H1 (cell line): ENCODE measurements around the gene NMUR1. TPM values are rescaled to one million over a fixed set of nuclear protein-coding genes. Genes with fewer than 3 reads are reported as not detected.
A peak's percentile ranks its signal among the peaks of the same experiment; 100 is the strongest.

Experiments
- CTCF ChIA-PET: fragments of 300-600 bp; sonication (Branson Sonifier 250); formaldehyde crosslinking; loops from one replicate; lab custom pipeline; 2021; ENCODE audit not compliant: partially characterized antibody; lab: Charles Lee
- POLR2A ChIA-PET: fragments of 300-600 bp; sonication (Branson Sonifier 250); formaldehyde crosslinking; loops from one replicate; lab custom pipeline; 2021; ENCODE audit warnings: inconsistent platforms; ENCODE audit not compliant: partially characterized antibody; lab: Charles Lee
- DNase-seq, 2 experiments: peaks; one replicate each; pipeline versions ENCODE4 v3.0.0 to v3.0.0-alpha.2; 2010 to 2022; ENCODE audit warnings: low spot score in 2 of 2, low read depth in 1 of 2, mixed read lengths in 1 of 2
- FAIRE-seq: peaks from 2 replicates; lab custom pipeline; 2011; peaks lifted over from hg19 to GRCh38; lab: Jason Lieb, UNC
- H2AFZ ChIP-seq: 2 replicates; pipeline ENCODE4 v1.8.1; 2012; ENCODE audit warnings: low read length, inconsistent platforms
- H2AK5ac ChIP-seq: 2 replicates; pipeline ENCODE4 v1.6.1; 2013; ENCODE audit warnings: low read depth, low read length
- H2BK120ac ChIP-seq: replicated peaks from 2 replicates; pipeline ENCODE3; 2013; ENCODE audit warnings: low read depth, low read length, inconsistent platforms
- H2BK12ac ChIP-seq: 2 replicates; pipeline ENCODE4 v1.6.1; 2013; ENCODE audit warnings: low read depth, low read length
- H2BK15ac ChIP-seq: 2 replicates; pipeline ENCODE4 v1.6.1; 2013; ENCODE audit warnings: low read length
- H2BK20ac ChIP-seq: 2 replicates; pipeline ENCODE4 v1.6.1; 2013; ENCODE audit warnings: low read length
- H2BK5ac ChIP-seq: 2 replicates; pipeline ENCODE4 v1.6.1; 2013; ENCODE audit warnings: low read depth, low read length
- H3K14ac ChIP-seq: 2 replicates; pipeline ENCODE4 v1.6.1; 2013; ENCODE audit warnings: inconsistent platforms; ENCODE audit not compliant: insufficient read length
- H3K18ac ChIP-seq: 2 replicates; pipeline ENCODE4 v1.6.1; 2013; ENCODE audit warnings: low read length; ENCODE audit errors: extremely low read depth
- H3K23ac ChIP-seq: 2 replicates; pipeline ENCODE4 v1.6.1; 2013; ENCODE audit warnings: inconsistent platforms; ENCODE audit not compliant: insufficient read length
- H3K23me2 ChIP-seq: 2 replicates; pipeline ENCODE4 v1.6.1; 2013; ENCODE audit warnings: low read depth, low read length
- H3K27ac ChIP-seq: 2 replicates; pipeline ENCODE4 v1.6.1; 2011; ENCODE audit warnings: low read depth, low read length, inconsistent platforms
- H3K27me3 ChIP-seq, 4 experiments: replicated peaks in 1 of 4; 1 replicate in 1 of 4; 2 replicates in 3 of 4; pipeline versions ENCODE4 v1.6.1 to v1.8.1; 2011 to 2013; ENCODE audit warnings: low read length in 3 of 4, mild to moderate bottlenecking in 3 of 4, inconsistent platforms in 2 of 4, mixed read lengths in 2 of 4, moderate library complexity in 1 of 4; ENCODE audit not compliant: control insufficient read depth in 3 of 4, insufficient read depth in 3 of 4; ENCODE audit errors: extremely low read depth in 1 of 4
- H3K36me3 ChIP-seq, 4 experiments: 2 replicates each; pipeline versions ENCODE4 v1.6.1 to v1.8.1; 2011 to 2013; ENCODE audit warnings: mild to moderate bottlenecking in 4 of 4, low read length in 3 of 4, moderate library complexity in 2 of 4, control low read depth in 1 of 4, inconsistent platforms in 1 of 4; ENCODE audit not compliant: insufficient read depth in 4 of 4, control insufficient read depth in 2 of 4
- H3K4ac ChIP-seq: replicated peaks from 2 replicates; pipeline ENCODE3; 2013; ENCODE audit warnings: low read length, low read depth, mixed read lengths, inconsistent platforms; ENCODE audit not compliant: insufficient read length
- H3K4me1 ChIP-seq, 4 experiments: replicated peaks in 1 of 4; 1 replicate in 1 of 4; 2 replicates in 3 of 4; pipeline versions ENCODE4 v1.6.1 to v1.8.1; 2011 to 2013; ENCODE audit warnings: low read length in 3 of 4, inconsistent platforms in 2 of 4, mixed read lengths in 1 of 4; ENCODE audit not compliant: insufficient read depth in 4 of 4, control insufficient read depth in 3 of 4
- H3K4me2 ChIP-seq, 2 experiments: 2 replicates each; pipeline versions ENCODE4 v1.6.1 to v1.8.1; 2011 to 2013; ENCODE audit warnings: low read depth in 2 of 2, low read length in 2 of 2, control low read depth in 1 of 2, inconsistent platforms in 1 of 2, mild to moderate bottlenecking in 1 of 2; ENCODE audit not compliant: insufficient read depth in 1 of 2
- H3K4me3 ChIP-seq, 4 experiments: fragments of 200-600, 300-600 bp in 1 of 4; sonication (generic), shearing (Covaris generic), sonication (Bioruptor Twin) in 1 of 4; 2 replicates each; pipeline versions ENCODE4 v1.5.1 to v1.8.1; 2011 to 2016; ENCODE audit warnings: low read length in 4 of 4, low read depth in 3 of 4, control low read depth in 2 of 4, inconsistent platforms in 2 of 4, mild to moderate bottlenecking in 2 of 4, mixed read lengths in 1 of 4, moderate library complexity in 1 of 4; ENCODE audit not compliant: insufficient read depth in 2 of 4; ENCODE audit errors: extremely low read depth in 1 of 4
- H3K56ac ChIP-seq: replicated peaks from 2 replicates; pipeline ENCODE3; 2013; ENCODE audit warnings: low read depth, mild to moderate bottlenecking, mixed read lengths, low read length, inconsistent platforms; ENCODE audit not compliant: insufficient read length
- H3K79me1 ChIP-seq: 2 replicates; pipeline ENCODE4 v1.6.1; 2013; ENCODE audit warnings: low read depth, low read length, control low read depth
- H3K79me2 ChIP-seq, 2 experiments: 2 replicates each; pipeline versions ENCODE4 v1.6.1 to v1.8.1; 2012 to 2013; ENCODE audit warnings: low read length in 2 of 2, mild to moderate bottlenecking in 2 of 2, inconsistent platforms in 1 of 2; ENCODE audit not compliant: insufficient read depth in 2 of 2, control insufficient read depth in 1 of 2
- H3K9ac ChIP-seq, 4 experiments: replicated peaks in 1 of 4; 1 replicate in 1 of 4; 2 replicates in 3 of 4; pipeline versions ENCODE4 v1.6.1 to v1.8.1; 2011 to 2013; ENCODE audit warnings: low read depth in 3 of 4, low read length in 3 of 4, control low read depth in 2 of 4, mild to moderate bottlenecking in 2 of 4, moderate library complexity in 2 of 4, inconsistent platforms in 1 of 4; ENCODE audit errors: extremely low read depth in 1 of 4
- H3K9me3 ChIP-seq, 2 experiments: 2 replicates each; pipeline versions ENCODE4 v1.6.1 to v1.8.1; 2012 to 2013; ENCODE audit warnings: mild to moderate bottlenecking in 2 of 2, moderate library complexity in 2 of 2, control low read depth in 1 of 2, inconsistent platforms in 1 of 2, low read depth in 1 of 2, low read length in 1 of 2, mixed read lengths in 1 of 2; ENCODE audit not compliant: insufficient read depth in 2 of 2
- H4K20me1 ChIP-seq, 2 experiments: replicated peaks in 1 of 2; 2 replicates each; pipeline versions ENCODE3 to v1.8.1; 2011 to 2013; ENCODE audit warnings: inconsistent platforms in 2 of 2, low read length in 2 of 2, mild to moderate bottlenecking in 1 of 2; ENCODE audit not compliant: insufficient read depth in 2 of 2, control insufficient read depth in 1 of 2
- H4K5ac ChIP-seq: 2 replicates; pipeline ENCODE4 v1.6.1; 2013; ENCODE audit warnings: low read length, low read depth, mixed read lengths, inconsistent platforms; ENCODE audit not compliant: insufficient read length
- H4K8ac ChIP-seq: 2 replicates; pipeline ENCODE4 v1.8.0; 2013; ENCODE audit warnings: mild to moderate bottlenecking, moderate library complexity, low read length, inconsistent platforms; ENCODE audit not compliant: insufficient read depth; ENCODE audit errors: extremely low read depth
- H4K91ac ChIP-seq: replicated peaks from 2 replicates; pipeline ENCODE3; 2013; ENCODE audit warnings: low read length, mixed read lengths, inconsistent platforms; ENCODE audit not compliant: insufficient read length
- BRCA1 ChIP-seq: IDR thresholded peaks from 2 replicates; pipeline ENCODE4 v1.6.1; 2012; ENCODE audit warnings: low read depth, low read length, improper control_type of control experiment
- CBX5 ChIP-seq: fragments of 300-800, 300-1000 bp; sonication (generic); IDR thresholded peaks from 2 replicates; pipeline ENCODE4 v1.7.1; 2016; ENCODE audit warnings: antibody characterized with exemption, low read length, low read depth
- E2F6 ChIP-seq: IDR thresholded peaks from 2 replicates; pipeline ENCODE4 v1.6.1; 2012; ENCODE audit warnings: inconsistent platforms
- HDAC6 ChIP-seq: IDR thresholded peaks from one replicate; pipeline ENCODE4 v1.7.1; 2012; ENCODE audit warnings: low read depth, mild to moderate bottlenecking, inconsistent platforms, low read length, moderate library complexity
- JUND ChIP-seq: IDR thresholded peaks from 2 replicates; pipeline ENCODE4 v1.6.1; 2011; ENCODE audit warnings: mild to moderate bottlenecking, improper control_type of control experiment, low read length
- MAX ChIP-seq: IDR thresholded peaks from 2 replicates; pipeline ENCODE4 v1.6.1; 2012; ENCODE audit warnings: inconsistent platforms
- PHF8 ChIP-seq: fragments of 200-600 bp; sonication (generic); conservative IDR thresholded peaks from 2 replicates; pipeline ENCODE4 v1.7.1; 2012; ENCODE audit warnings: low read depth, mild to moderate bottlenecking, inconsistent platforms, low read length, moderate library complexity
- POLR2A ChIP-seq, 2 experiments: IDR thresholded peaks; 1 replicate in 1 of 2; 2 replicates in 1 of 2; pipeline ENCODE4 v1.6.1; 2011; ENCODE audit warnings: low read depth in 2 of 2, low read length in 2 of 2, mild to moderate bottlenecking in 2 of 2; ENCODE audit errors: control extremely low read depth in 1 of 2
- RFX5 ChIP-seq: IDR thresholded peaks from 2 replicates; pipeline ENCODE4 v1.6.1; 2011; ENCODE audit warnings: low read depth, low read length, improper control_type of control experiment, borderline replicate concordance
- RNF2 ChIP-seq: fragments of 200-900, 300-1000 bp; sonication (generic); IDR thresholded peaks from 2 replicates; pipeline ENCODE4 v1.7.1; 2016; ENCODE audit warnings: borderline replicate concordance, low read depth, mild to moderate bottlenecking, antibody characterized with exemption, low read length; ENCODE audit not compliant: poor library complexity, severe bottlenecking; ENCODE audit errors: missing control alignments
- SIN3A ChIP-seq, 2 experiments: IDR thresholded peaks in 1 of 2; conservative IDR thresholded peaks in 1 of 2; 2 replicates each; pipeline ENCODE4 v1.6.1; 2011 to 2012; ENCODE audit warnings: low read length in 2 of 2, improper control_type of control experiment in 1 of 2, low read depth in 1 of 2, mild to moderate bottlenecking in 1 of 2
- SP1 ChIP-seq: IDR thresholded peaks from 2 replicates; pipeline ENCODE4 v1.6.1; 2011; ENCODE audit warnings: low read depth, low read length
- SP4 ChIP-seq: IDR thresholded peaks from 2 replicates; pipeline ENCODE4 v1.6.1; 2012; ENCODE audit warnings: low read length, inconsistent platforms
- TBP ChIP-seq: IDR thresholded peaks from 2 replicates; pipeline ENCODE4 v1.6.1; 2011; ENCODE audit warnings: low read depth, low read length, improper control_type of control experiment
- WGBS, 2 experiments: shearing (Covaris generic) in 1 of 2; methylation state at CpG; one replicate each; pipeline versions ENCODE4 v1.1.6 to v1.1.7; 2013 to 2015; ENCODE audit warnings: low lambda C conversion rate in 2 of 2, mixed read lengths in 2 of 2, inconsistent platforms in 1 of 2, low coverage in 1 of 2, missing lambda C conversion rate in 1 of 2; ENCODE audit not compliant: insufficient replicate concordance in 2 of 2, insufficient coverage in 1 of 2, insufficient read length in 1 of 2; ENCODE audit errors: extremely low coverage in 1 of 2, missing lambda C conversion rate in 1 of 2; 5-methylcytosine and 5-hydroxymethylcytosine counted together
- polyA plus RNA-seq, 7 experiments: library from polyadenylated mRNA; depleted of rRNA in 3 of 7; stranded (reverse) in 5 of 7; unstranded in 2 of 7; fragments of >200 nt in 5 of 7; fragments of 200-250 nt in 2 of 7; gene quantifications; 1 replicate in 5 of 7; 2 replicates in 1 of 7; 4 replicates in 1 of 7; pipeline versions ENCODE4 v1.2.1 to v1.2.3, GENCODE V29; 2011 to 2013; ENCODE audit warnings: missing spikeins in 2 of 7, mixed read lengths in 2 of 7
- total RNA-seq: library from RNA; stranded (reverse); fragmentation: NEBNext Ultra II Directional; extraction: Animal tissue kit (Norgen Biotek cat#: 25700); gene quantifications from 2 replicates; pipeline ENCODE4 v1.2.1, GENCODE V29; 2021

The NMUR1 gene
- total and polyA plus RNA-seq, 2 of the 8 experiments (the other 6 are each of a cell fraction or from before 2014, with no cell fraction given) = 0.56 to 1.5 TPM

GRCh38 chr2:231579560-231579959, 49.3 kb upstream of the NMUR1 start:
- Histone ChIP-seq H3K79me1 (no peaks in the 10 kb centered on the region), H2BK120ac (no peak overlapping the region), H3K56ac (no peak overlapping the region), H3K14ac (no peak overlapping the region), H3K4ac (no peak overlapping the region), H2BK15ac (0 out of 2 replicates have a peak overlapping the region, but pooled peaks have one; percentile 3), H4K5ac (no peak overlapping the region), H3K4me3 (no peak overlapping the region), H2AFZ (no peak overlapping the region), H2BK12ac (peak overlapping the region; percentile 20; the same call in 1 of the 2 replicates), H2BK20ac (peak overlapping the region; percentile 24; the same call in 1 of the 2 replicates), H4K20me1 (no peaks in the 10 kb centered on the region), H2BK5ac (no peak overlapping the region), H3K4me1 (peaks cover 0 to 29% (median 15%) of the 10 kb centered on the region in 4 experiments; a peak in 6 of 7 replicates), H3K4me2 (no peak overlapping the region), H4K8ac (no peak overlapping the region), H3K9ac (no peak overlapping the region), H3K18ac (peak overlapping the region; percentile 62; the same call in 1 of the 2 replicates), H2AK5ac (peak overlapping the region; percentile 96), H3K23me2 (peaks cover 5% of the 10 kb centered on the region), H3K9me3 (peaks cover 0 to 2% of the 10 kb centered on the region in 2 experiments; a peak in 1 of 4 replicates), H3K27me3 (no peaks in the 10 kb centered on the region), H3K27ac (no peak overlapping the region), H3K79me2 (no peaks in the 10 kb centered on the region), H4K91ac (no peak overlapping the region), H3K23ac (no peak overlapping the region), H3K36me3 (no peaks in the 10 kb centered on the region)
- 90 to 100% methylated on average over 1 to 3 of the region's 3 CpGs for WGBS, 2 experiments
- POLR2A ChIA-PET = no interaction called here
- FAIRE-seq (no peak), DNase-seq (no peak)
- CTCF ChIA-PET = interaction anchor here (1.1 to 8.6 kb wide), 2 partner anchors 20 to 98 kb away, joined by 3 to 83 read pairs; no protein-coding TSS in a partner anchor
- no peak for TF ChIP-seq CBX5
- TF ChIP-seq PHF8 = no peak
- no peak for TF ChIP-seq POLR2A (IDR thresholded peaks at IDR 0.05; ENCODE audit: control extremely low read depth in 1 of 2, low read depth in 2 of 2, low read length in 2 of 2)
- no peak for TF ChIP-seq BRCA1
- TF ChIP-seq E2F6 = no peak
- no peak for TF ChIP-seq RFX5
- TF ChIP-seq JUND = no peak
- no peak for TF ChIP-seq RNF2
- TF ChIP-seq HDAC6 = no peak
- no peak for TF ChIP-seq SP1
- no peak for TF ChIP-seq SP4
- no peak for TF ChIP-seq TBP
- TF ChIP-seq MAX = no peak
- TF ChIP-seq SIN3A (conservative IDR thresholded peaks at IDR 0.05 in 1 of 2, IDR thresholded peaks at IDR 0.05 in 1 of 2; ENCODE audit: low read depth in 1 of 2, low read length in 2 of 2) = no peak
